ENCODE data around the gene ZNF407.
A peak's percentile ranks its signal among the peaks of the same experiment; 100 is the strongest.

ZNF407 gene

DNA sequence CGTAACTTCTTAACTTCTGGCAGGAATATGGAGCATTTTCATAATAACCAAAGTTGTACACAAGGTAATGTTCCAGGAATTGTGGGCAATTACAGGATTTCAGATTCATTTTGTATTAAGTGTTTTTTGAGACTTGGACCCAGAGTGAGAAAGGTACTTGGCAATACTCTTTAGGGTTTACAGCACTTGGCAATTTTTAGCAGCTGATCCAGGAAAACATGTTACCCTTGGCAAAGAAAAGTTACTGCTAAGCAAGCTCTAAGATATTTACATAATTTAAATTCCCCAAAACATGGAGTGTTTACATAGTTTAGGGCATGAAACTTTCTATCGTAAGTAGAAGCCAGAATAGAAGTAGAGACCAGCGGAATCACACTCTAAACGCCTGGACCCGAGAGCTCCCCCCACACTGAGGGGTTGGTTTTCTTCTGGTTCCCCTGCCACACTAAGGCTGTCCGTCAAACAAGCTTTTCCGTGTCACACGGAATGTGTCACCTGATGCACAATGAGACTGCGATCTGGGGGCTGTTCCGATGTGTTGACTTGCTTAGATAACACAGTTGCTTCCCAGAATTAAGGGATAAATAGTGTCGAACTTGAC, 434.1 kb downstream of the ZNF407 start:
- no peak for DNase-seq

DNA sequence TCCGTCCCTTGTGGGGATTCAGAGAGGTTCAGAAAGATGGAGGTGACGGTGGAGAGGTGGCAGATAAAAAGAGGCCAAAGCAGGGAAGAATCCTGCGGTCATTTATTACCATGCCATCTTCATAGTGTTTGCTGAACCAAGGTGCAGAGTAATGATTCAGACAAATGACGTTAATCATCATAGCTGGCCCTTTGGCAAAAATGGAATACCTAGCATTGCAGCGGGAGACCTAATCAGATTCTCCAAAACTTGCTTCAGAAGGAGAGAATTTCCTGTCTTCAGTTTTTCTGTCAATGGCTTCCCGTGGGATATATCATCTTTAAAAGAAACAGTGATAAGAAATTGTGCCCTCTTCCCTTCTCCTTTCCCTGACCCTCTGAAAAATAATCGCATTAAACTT, 435.8 kb downstream of the ZNF407 start:
- DNase-seq, result no peak

- DNase-seq, result no peak
Observed at GRCh38 chr18:75034937-75035336, 437.3 kb downstream of the ZNF407 start.

GRCh38 chr18:75035928-75036327, 438.3 kb downstream of the ZNF407 start:
- no peak for DNase-seq

DNA sequence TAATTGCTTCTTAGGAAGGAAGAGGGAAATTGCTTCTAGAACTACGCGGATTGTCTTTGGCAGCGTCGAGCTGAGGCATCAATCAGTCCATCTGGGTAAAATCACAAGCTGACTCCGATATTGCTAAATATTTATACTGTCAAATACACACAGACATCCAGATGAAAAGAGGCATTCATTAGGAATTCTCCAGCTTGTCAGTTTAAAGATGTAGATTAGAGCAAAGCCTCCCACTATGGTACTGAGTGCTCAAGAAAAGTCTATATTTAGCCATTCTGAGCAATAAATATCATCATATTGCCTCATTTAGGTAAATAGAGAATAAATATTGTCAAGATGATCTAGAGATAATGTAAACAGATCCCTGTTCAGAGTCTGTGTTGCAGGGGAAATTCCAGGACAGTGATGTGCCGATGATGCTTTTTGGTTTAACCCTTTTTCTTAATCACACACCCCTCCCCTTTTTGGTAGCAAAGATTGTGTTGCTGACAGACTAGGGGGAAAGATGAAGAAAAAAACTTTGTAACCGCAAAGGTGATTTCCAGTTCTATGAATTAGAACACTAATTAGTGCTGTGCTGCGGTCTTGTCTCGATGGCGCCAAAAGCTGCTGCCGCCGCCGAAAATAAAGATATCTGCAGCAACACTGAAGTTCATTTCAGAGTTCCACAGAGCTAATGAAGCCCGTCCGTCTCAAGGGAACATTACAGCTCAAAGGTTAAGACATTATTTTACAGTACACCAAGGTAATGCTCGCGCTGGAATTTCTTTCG, 439.4 kb downstream of the ZNF407 start:
- DNase-seq, result peak; percentile 45 to 67

DNA sequence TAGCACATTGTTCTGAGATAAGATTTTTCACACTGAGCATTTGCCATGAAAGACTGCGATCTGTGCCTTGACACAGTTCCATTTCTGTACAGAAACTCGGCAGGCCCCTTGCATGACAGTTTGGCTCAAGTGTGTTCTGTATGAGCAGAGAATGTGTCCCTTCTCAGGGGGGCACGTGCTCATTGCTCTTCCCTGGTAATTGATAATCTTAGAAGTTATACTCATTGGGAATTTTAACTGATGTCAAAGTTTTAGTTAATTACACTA, 440.0 kb downstream of the ZNF407 start:
- peak; percentile 45 to 55 for DNase-seq

DNA sequence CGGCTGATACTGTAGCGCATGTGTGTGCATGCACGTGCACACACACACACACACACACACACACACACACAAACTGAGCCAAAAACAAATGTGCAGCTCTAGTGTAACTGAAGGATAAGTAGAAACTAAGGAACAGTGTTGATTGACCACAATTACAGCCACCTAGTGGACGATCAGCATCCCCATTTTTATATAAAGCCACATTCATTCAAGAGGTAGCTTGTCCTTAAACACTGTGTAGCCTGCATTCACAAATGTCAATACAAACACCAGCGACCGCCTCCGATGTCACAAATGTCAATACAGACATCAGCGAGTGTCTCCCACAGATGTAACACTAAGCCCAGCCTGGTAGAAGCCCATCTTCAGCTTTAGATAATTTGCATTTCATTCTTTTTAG, 443.9 kb downstream of the ZNF407 start:
- DNase-seq, result peak in 1 of 2 experiments; percentile 29

GRCh38 chr18:75043478-75043877, 445.8 kb downstream of the ZNF407 start:
- DNase-seq, result no peak

GRCh38 chr18:75044296-75044695, 446.6 kb downstream of the ZNF407 start:
- no peak for DNase-seq

- DNase-seq, result no peak
Observed at GRCh38 chr18:75044791-75045190, 447.1 kb downstream of the ZNF407 start.

DNA sequence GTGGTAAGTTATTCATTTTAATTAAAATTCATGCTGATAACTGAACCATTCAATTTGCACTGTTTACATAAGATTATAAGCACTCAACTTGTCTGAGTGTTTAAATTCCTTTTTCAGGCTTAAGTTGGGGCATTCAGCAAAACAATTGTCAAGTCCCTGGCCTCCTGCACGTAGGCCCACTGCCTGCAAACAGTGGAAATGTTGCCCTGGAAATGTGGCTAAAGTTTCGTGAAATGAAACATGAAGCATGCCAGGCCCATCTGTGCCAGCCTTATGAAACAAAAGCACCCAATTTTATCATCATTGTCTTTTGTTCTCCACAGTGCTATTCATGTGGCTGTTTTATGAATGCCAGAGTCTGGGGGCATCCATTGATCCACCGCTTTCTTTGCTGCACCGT, 447.6 kb downstream of the ZNF407 start:
- DNase-seq, result no peak

GRCh38 chr18:75047240-75047961, 449.7 kb downstream of the ZNF407 start:
- no peak for DNase-seq

GRCh38 chr18:75048776-75049454, 451.2 kb downstream of the ZNF407 start:
- no peak for DNase-seq

DNA sequence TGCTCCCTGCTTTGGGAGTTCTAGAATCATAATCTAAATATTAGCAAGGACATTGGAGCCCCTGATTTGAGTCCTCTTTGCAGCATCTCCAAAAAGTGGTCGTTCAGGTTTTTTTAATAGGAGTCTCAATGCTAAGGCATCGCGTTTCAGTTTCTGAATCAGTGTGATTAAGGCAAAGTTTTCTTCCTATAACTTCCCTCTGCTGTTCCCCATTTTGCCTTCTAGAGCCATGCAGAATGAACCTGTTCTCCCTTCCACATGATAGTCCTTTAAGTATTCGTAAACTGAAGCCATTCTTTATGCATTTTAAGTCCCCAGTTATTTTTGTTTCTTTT, 451.8 kb downstream of the ZNF407 start:
- DNase-seq, result no peak

DNA sequence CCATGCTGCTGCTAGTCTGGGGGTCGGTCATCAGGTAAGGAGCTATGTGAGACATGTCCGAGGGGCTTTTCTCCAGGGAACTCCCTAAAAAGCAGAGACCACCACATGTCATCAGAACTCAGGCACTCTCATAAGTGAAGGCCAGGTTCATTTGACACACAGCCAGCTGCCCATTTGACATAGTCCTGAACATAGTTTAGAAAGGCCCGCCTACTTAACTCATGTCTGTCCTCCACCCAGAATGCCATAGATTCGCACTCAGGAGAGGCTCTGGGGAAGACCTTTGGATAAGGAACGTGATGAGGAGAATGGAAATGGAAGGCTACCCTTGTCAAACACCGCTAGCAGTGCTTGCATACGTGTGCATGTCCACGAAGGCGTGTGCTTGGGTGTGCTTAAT, 454.1 kb downstream of the ZNF407 start:
- DNase-seq, result no peak

DNA sequence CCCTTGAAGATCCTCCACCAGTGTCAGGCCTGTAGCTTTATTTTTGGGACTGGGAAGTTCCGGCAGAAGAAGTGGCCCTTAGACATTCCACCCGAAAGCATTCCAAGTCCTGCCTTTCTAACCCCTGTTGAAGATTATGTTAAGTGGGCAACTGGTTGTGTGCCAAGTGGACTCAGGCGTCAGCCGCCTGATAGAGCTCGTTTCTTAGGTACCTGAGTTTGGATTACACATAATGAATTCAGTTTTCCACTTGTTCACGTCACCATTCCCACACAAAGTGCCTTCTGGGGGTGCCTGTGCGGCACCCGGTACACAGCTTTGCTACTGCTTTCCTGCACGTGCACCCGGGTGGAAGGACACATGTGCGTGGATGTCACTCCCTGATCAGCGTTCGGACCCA, 454.8 kb downstream of the ZNF407 start:
- no peak for DNase-seq

GRCh38 chr18:75053028-75053629, 455.5 kb downstream of the ZNF407 start:
- peak; percentile 25 to 45 for DNase-seq

DNA sequence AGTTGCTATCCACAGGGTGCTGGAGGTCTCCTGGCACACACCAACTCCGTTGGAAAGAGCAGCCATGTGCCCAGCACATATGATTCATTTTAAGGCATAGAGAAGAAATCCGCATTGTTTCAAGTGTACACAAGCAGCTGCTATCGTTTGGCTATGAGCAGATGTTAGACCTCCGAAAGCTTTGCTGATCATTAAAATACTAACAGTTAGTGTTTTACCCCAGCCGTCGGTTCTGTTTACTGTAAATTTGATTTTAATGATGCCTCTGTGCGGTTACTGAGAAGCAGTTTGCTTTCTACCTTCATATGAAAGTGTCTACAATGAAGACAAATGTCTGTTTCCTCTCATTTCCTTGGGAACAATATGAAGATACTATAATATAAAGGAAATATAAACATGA, 456.4 kb downstream of the ZNF407 start:
- DNase-seq, result peak; percentile 42 to 74

DNA sequence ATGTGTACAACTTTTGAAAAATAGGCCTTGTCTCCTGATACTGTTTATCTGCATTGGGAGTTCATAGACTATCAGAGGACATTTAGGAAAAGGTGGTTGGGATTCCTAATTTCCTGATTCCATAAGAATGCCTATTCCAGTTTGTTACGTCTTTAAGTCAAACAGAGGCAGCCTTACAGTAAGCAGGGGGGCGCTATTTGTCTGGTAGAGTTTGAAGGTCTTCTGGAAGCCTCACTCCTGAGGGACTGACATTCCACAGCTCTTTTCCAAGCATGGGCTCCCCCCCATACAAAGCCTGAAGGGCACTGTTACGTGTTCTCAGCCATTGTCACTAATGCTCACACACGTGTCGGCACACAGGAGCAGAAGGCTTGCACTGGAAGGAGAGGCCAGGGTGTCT, 456.9 kb downstream of the ZNF407 start:
- DNase-seq, result peak in 1 of 2 experiments; percentile 60

DNA sequence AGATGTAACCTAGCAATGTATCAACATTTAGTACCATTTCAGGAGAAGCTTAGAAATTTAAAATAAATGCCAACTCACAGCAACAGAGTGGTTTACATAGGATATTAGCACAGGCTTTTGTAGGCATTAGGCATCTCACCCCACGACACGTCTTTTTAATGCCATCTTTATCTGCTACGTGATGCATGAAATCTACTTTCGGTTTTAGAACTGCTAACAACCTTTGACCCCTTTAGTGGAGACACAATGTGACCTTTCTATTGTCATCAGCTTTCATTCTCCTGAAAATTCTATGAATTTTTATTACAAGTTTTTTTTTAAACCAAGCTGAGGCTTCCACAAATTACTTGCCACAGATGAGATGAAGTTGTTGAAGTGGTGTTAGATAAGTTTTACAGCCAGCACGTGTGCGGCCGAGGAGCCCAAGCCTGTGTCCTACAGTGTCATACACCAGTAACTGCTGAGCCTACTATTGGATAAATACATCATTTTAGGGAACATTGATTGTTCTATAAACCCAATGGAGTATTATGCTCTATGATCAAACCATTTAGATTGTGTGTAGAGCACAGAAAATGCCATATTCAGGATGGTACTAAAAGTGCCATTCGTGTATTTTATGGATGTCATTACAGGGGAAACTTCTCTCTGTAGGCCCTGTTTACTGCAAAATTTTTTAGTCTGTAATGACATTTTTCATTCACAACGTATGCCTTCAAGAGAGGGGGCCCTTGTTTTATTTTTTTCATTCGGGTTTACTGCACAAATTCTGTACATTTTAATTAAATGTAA, 459.7 kb downstream of the ZNF407 start:
- peak in 1 of 2 experiments; percentile 36 for DNase-seq

DNA sequence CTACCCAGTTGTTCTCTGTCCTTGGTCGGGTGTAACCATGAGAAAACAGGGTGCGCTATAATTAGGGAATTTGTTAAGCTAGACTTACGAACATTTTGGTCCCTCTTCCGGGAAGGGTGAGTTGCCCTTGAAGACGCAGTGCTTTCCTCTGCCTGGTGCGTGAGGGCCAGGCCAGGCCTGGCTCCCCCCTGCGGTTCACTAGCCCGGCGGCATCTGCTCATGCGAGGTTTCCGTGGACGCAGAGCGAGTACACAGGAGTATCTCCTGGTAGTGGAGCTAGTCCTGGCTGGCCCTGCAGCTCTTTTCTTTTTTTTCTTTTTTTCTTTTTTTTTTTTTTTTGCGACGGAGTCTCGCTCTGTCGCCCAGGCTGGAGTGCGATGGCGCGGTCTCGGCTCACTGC, 462.5 kb downstream of the ZNF407 start:
- no peak for DNase-seq

DNA sequence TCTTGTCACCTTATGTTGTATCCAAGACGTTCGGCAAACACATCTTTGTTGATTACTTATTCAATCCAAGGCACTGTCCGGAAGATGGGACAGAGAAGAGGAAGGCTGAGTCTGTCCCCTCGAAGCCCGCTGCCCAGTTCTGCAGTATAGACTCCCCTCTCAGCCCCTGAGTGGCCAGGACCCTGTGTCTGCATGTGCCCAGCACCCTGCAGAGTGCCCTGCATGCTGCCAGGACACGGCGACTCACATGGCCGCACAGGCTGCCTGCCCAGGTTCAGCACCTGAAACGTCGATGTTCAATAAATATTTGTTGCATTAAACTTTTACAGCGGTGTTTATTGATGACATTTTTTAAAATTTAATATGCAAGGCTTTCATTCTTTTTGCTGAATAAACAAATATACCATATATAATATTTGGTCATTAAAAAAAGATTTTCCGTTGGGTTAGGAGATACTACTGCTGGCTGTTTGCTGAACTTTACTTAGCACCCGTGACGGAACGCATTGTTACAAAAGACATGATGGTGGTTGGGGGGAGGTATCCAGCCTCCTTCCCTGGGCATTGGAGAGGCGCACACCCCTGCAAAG, 464.7 kb downstream of the ZNF407 start:
- DNase-seq, result no peak
